ENCODE data around the gene PLEKHJ1.

Gene PLEKHJ1

DNA sequence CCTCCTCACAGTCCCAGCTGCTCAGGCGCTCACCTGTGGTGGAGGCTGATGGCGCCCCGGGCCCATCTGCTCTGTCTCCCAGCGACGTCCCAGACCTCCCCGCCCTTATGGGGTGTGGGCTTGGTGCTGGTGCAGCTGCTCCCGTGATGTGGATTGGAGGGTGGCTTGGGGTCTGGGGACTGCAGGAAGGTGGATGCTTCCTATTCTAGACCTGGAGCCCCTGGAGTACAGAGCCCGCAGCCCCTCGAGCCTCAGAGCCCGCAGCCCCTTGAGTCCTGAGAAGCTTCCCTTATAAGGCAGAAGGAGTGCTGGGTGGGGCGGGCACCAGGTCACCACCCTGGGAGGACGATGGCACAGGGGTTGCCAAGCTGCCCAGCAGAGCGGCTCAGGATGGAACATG is 40.8 kb downstream of the PLEKHJ1 start:
- no peak for DNase-seq

DNA sequence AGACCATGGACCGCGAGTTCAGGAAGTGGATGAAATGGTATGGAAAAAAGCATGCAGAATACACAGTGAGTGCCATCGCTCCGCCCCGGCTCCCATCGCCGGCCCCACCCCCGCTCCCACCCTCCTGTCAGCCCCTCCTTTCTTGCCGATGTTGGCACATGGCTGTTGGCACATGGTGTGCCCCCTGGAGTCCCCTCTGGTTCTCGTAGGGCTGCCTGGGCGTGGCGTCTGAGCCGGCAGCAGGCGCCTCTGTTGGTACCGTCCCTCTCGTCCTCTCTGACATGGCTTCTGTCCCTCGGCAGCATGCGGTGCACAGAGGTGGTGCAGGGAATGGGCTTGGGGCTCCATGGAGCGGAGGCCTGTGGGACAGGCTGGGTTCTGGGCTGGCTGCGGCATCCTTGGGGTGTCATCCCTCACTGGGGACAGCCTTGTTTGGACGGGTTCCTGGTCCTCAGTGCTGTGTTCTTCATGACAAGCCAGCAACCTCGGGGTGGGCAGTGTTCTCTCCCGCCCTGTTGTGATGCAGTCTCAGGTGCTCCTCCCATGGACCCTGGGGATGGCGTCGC is 41.5 kb downstream of the PLEKHJ1 start:
- DNase-seq = no peak

- no peak for DNase-seq
Measured at GRCh38 chr19:2193807-2194206, 42.3 kb downstream of the PLEKHJ1 start.

DNA sequence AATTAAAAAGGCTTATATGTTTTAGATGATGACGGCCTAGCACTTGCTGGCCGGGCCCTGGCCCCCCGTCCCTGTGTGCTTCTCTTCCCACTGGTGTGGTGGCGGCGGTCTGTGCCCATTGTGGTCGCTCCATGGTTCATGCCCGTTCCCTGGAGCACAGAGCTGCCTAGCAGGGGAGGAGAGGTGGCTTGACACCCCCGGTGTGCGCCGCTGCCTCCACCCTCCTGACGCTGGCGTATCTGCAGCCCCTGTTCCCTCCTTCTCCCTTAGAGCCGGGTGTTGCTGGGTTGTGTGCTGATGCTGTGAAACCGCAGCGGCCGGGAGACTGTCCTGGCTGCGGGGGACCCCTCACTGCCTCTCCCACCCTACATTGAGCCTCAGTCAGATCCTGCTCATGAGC is 43.3 kb downstream of the PLEKHJ1 start:
- no peak for DNase-seq

- no peak for DNase-seq
Measured at GRCh38 chr19:2191456-2192310, 44.4 kb downstream of the PLEKHJ1 start.

- DNase-seq = no peak
Measured at GRCh38 chr19:2190848-2191455, 45.2 kb downstream of the PLEKHJ1 start.

- DNase-seq = no peak
Measured at GRCh38 chr19:2189880-2190279, 46.2 kb downstream of the PLEKHJ1 start.

- DNase-seq = no peak
Measured at GRCh38 chr19:2188708-2189385, 47.3 kb downstream of the PLEKHJ1 start.

DNA sequence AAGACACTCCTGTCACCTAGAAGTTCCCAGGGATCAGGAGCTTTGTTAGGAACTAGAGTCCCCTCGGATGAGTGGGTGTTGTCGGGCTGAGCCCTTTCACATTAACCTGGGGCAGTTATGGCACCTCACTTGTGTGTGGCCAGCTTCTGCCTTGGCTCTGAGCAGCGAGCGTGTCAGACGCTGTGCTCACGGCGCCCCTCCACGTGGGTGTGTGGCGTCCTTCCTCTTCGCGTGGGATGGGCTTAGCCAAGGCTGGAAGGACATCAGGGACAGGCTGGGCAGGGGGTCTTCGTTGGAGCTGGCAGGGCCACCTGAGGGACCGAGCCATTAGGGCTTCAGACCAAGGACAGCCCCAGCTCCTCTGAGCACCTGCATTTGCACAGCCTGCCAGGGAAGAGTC is 49.0 kb downstream of the PLEKHJ1 start:
- no peak for DNase-seq

DNA sequence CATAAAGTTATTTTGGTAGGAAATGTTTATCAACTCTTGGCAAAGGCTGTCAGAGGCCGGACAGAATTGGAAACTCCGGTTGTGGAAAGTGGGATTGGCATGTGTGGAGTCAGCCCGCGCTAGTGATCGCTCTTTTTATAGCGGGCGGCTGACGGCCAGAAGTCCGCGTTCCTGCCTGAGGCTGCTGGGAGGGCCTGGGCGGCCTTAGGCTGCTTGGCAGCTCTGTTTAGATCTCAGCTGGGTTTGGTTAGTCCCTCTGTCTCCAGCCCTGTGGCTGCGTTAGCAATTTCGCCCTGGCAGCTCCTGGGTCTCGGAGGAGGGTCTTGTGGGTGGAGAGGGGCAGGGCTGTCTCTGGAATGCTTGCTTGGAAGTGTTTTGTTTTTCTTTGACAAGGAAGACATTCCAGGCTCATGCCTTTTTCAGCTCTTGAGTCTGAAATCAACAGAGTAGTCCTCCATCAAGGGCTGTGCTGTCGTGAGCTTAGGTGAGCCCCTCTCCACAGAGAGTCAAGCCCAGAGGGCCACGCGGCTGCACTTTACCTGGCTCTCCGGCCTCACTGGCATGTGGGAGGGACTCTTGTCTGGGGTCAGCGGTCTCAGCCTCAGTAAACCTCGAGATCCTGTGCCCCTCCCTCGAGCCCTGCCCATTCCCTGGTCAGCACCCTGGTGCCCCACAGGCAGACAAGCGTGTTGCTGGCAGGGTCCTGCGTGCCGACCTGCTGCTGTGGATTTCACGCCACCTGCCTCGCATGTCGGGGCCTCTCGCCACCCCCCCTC is 49.9 kb downstream of the PLEKHJ1 start:
- DNase-seq = no peak

DNA sequence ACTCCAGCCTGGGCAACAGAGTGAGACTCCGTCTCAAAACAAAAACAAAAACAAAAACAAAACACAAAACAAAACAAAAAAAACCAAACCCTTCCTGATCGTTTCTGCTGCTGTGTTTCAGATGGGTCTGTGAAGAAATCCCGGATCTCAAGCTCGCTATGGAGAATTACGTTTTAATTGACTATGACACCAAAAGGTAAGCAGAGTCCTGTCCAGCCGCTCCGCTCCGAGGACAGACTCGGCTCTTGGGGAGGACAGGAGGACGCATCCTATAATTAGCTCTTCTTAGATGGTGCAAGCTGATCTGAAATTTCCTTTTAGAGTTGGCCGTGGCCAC is 50.4 kb downstream of the PLEKHJ1 start:
- no peak for DNase-seq

DNA sequence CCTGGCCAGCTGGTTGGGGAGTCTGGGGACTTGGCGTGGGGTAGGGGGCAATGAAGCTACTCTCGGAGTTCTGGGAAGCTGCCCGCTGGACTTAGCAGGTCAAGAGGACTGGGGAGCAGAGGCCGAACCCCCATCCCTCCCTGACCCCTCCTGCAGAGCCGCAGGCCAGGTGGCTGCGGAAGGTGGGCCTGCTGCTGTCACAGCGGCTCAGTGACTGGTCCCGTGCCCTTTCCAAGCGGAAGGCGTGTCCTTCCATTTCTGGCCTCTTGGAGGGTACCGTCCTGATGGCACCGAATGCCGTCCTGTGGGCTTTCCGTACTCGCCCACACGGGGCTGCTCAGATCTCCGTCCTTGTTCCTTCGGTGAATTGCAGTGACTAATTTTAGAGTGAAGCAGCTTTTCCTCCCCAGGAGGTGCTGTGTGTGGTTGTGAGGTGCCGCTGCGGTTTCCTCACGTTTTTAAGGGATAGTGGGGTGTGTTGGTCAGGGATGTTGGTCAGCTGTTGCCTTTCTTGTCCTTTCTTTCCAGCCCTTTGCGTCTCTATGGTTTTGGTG is 51.6 kb downstream of the PLEKHJ1 start:
- no peak for DNase-seq

Measured in bone marrow (tissue), 2 donors.